ENCODE measurements around the gene TRIM63. TPM values are rescaled to one million over a fixed set of nuclear protein-coding genes. Genes with fewer than 3 reads are reported as not detected.
A peak's percentile ranks its signal among the peaks of the same experiment; 100 is the strongest.

The TRIM63 gene
- total and polyA plus RNA-seq, 9 of the 15 experiments (the other 6 are each of a cell fraction or from before 2014, with no cell fraction given), result 0.08 to 0.57 (median 0.36) TPM

DNA sequence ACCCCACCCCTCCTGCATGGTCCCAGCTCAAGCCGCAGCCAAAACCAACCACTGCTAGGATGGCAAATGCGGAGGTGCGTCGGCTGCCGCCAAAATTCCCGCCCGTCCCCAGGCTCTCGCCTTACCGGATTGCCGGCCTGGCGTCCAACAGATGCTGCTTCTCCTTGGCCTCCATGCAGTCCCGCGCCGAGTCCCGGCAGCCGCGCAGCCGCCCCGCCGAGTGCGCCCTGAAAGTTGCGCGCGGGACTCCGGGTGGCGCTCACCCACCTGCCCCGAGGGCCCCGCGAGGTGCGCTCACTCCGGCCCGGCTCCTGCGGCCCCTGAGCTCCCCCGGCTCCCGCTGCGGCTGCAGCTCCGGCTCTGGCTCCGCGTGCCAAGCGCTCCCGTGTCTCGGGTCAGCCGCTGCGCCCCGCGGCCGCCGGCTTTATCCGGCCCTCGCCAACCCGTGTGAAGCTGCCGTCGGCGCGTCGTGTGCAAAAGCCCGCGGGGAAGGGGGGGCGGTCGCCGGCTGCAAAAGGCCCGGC, 21.6 kb downstream of the TRIM63 start, which contains the start of gene SLC30A2 (continued):
- TF ChIP-seq HOXB6 (CRISPR knock-in tag; IDR thresholded peaks at IDR 0.05; ENCODE audit: borderline replicate concordance), result no peak
- TF ChIP-seq OTX1 (CRISPR knock-in tag; IDR thresholded peaks at IDR 0.05), result no peak
- TF ChIP-seq TFAM (CRISPR knock-in tag; conservative IDR thresholded peaks at IDR 0.05), result no peak
- no peak for TF ChIP-seq ZNF175 (CRISPR knock-in tag; IDR thresholded peaks at IDR 0.05; ENCODE audit: low read depth)
- no peak for TF ChIP-seq MED1 (CRISPR knock-in tag; IDR thresholded peaks at IDR 0.05; ENCODE audit: borderline replicate concordance)
- TF ChIP-seq ZBTB11 (CRISPR knock-in tag; IDR thresholded peaks at IDR 0.05), result no peak
- no peak for TF ChIP-seq HDGF (IDR thresholded peaks at IDR 0.05)
- no peak for TF ChIP-seq THRAP3 (IDR thresholded peaks at IDR 0.05; ENCODE audit: borderline replicate concordance)
- TF ChIP-seq BCOR (IDR thresholded peaks at IDR 0.05), result no peak
- no peak for TF ChIP-seq NR2C1 (IDR thresholded peaks at IDR 0.05)
- no peak for TF ChIP-seq NR2C1 (tag; IDR thresholded peaks at IDR 0.05)
- TF ChIP-seq ZKSCAN3 (CRISPR knock-in tag; IDR thresholded peaks at IDR 0.05), result no peak
- TF ChIP-seq, protein P1, sequence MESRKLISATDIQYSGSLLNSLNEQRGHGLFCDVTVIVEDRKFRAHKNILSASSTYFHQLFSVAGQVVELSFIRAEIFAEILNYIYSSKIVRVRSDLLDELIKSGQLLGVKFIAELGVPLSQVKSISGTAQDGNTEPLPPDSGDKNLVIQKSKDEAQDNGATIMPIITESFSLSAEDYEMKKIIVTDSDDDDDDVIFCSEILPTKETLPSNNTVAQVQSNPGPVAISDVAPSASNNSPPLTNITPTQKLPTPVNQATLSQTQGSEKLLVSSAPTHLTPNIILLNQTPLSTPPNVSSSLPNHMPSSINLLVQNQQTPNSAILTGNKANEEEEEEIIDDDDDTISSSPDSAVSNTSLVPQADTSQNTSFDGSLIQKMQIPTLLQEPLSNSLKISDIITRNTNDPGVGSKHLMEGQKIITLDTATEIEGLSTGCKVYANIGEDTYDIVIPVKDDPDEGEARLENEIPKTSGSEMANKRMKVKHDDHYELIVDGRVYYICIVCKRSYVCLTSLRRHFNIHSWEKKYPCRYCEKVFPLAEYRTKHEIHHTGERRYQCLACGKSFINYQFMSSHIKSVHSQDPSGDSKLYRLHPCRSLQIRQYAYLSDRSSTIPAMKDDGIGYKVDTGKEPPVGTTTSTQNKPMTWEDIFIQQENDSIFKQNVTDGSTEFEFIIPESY (CRISPR knock-in tag; IDR thresholded peaks at IDR 0.05), result peak; percentile 99
- TF ChIP-seq SRSF1 (IDR thresholded peaks at IDR 0.05; ENCODE audit: low read depth, low read length), result no peak
- TF ChIP-seq NFIC (IDR thresholded peaks at IDR 0.05), result no peak
- TF ChIP-seq AFF1 (IDR thresholded peaks at IDR 0.05; ENCODE audit: low read depth in 1 of 2, partially characterized antibody in 2 of 2), result no peak
- no peak for TF ChIP-seq PHB (CRISPR knock-in tag; IDR thresholded peaks at IDR 0.05)
- TF ChIP-seq FOXM1 (IDR thresholded peaks at IDR 0.05; ENCODE audit: low read depth), result no peak
- TF ChIP-seq FOXM1 (CRISPR knock-in tag; IDR thresholded peaks at IDR 0.05; ENCODE audit: low read depth), result no peak
- no peak for TF ChIP-seq SMAD1 (IDR thresholded peaks at IDR 0.05; ENCODE audit: low read depth, low read length, partially characterized antibody)
